Measurements from ENCODE around the gene IMPA2.
A peak's percentile ranks its signal among the peaks of the same experiment; 100 is the strongest.

Gene IMPA2

GRCh38 chr18:11990539-11990938 lies 9.2 kb downstream of the IMPA2 start:
- Histone ChIP-seq H2BK12ac (ENCODE audit: low read length) (no peak overlapping the region), H2AK5ac (ENCODE audit: low read depth, low read length) (no peak overlapping the region), H2BK120ac (ENCODE audit: low read depth, low read length) (no peak overlapping the region), H3K4me3 (ENCODE audit: low read length in 2 of 2) (no peak overlapping the region), H3K9ac (ENCODE audit: low read depth, low read length, poor library complexity) (no peak overlapping the region), H3K27me3 (ENCODE audit: control insufficient read depth in 3 of 3, insufficient read depth in 3 of 3, low read depth in 1 of 3, low read length in 3 of 3) (no peaks in the 10 kb centered on the region), H3K23ac (ENCODE audit: low read depth, low read length, poor library complexity) (no peak overlapping the region), H3K9me3 (replicated peaks in 1 of 2; ENCODE audit: control insufficient read depth in 2 of 2, insufficient read depth in 1 of 2, low read depth in 1 of 2, low read length in 2 of 2) (peaks cover 0 to 2% of the 10 kb centered on the region in 2 donors), H4K8ac (ENCODE audit: low read depth, low read length) (no peak overlapping the region), H4K91ac (ENCODE audit: low read depth, low read length, poor library complexity) (no peak overlapping the region), H3K14ac (ENCODE audit: low read length) (no peak overlapping the region), H2AFZ (ENCODE audit: low read length) (no peak overlapping the region), H3K4me2 (ENCODE audit: insufficient read depth, low read length, poor library complexity, severe bottlenecking) (no peak overlapping the region), H3K79me1 (ENCODE audit: low read depth, low read length) (peaks cover 21% of the 10 kb centered on the region), H3K18ac (ENCODE audit: low read length) (no peak overlapping the region), H2BK15ac (ENCODE audit: low read length) (no peak overlapping the region), H2BK5ac (ENCODE audit: low read length) (no peak overlapping the region), H3K36me3 (replicated peaks in 1 of 2; ENCODE audit: control insufficient read depth in 2 of 2, insufficient read depth in 2 of 2, low read length in 2 of 2) (peaks cover 0 to 19% of the 10 kb centered on the region in 2 donors), H3K4ac (ENCODE audit: low read length) (no peak overlapping the region), H3K27ac (replicated peaks; ENCODE audit: low read length) (no peak overlapping the region), H3K4me1 (ENCODE audit: control insufficient read depth in 2 of 2, insufficient read depth in 1 of 2, low read depth in 1 of 2, low read length in 2 of 2) (peaks cover 10 to 22% of the 10 kb centered on the region in 2 donors)
- WGBS, 2 donors (ENCODE audit: extremely low coverage in 2 of 2, insufficient read length in 2 of 2, insufficient replicate concordance in 1 of 2) = no CpG with 5 or more reads among the region's 9 CpGs
- no peak for DNase-seq (ENCODE audit: low spot score)

- Histone ChIP-seq H2BK15ac (ENCODE audit: low read length) (no peak overlapping the region), H3K4ac (ENCODE audit: low read length) (no peak overlapping the region), H3K27ac (replicated peaks; ENCODE audit: low read length) (no peak overlapping the region), H3K27me3 (ENCODE audit: control insufficient read depth in 3 of 3, insufficient read depth in 3 of 3, low read depth in 1 of 3, low read length in 3 of 3) (no peaks in the 10 kb centered on the region), H3K4me3 (ENCODE audit: low read length in 2 of 2) (no peak overlapping the region), H3K9ac (ENCODE audit: low read depth, low read length, poor library complexity) (peak overlapping the region; percentile 24), H3K18ac (ENCODE audit: low read length) (peak overlapping the region; percentile 62), H2BK12ac (ENCODE audit: low read length) (no peak overlapping the region), H2AK5ac (ENCODE audit: low read depth, low read length) (no peak overlapping the region), H3K9me3 (replicated peaks in 1 of 2; ENCODE audit: control insufficient read depth in 2 of 2, insufficient read depth in 1 of 2, low read depth in 1 of 2, low read length in 2 of 2) (peaks cover 0 to 2% of the 10 kb centered on the region in 2 donors), H4K8ac (ENCODE audit: low read depth, low read length) (no peak overlapping the region), H2AFZ (ENCODE audit: low read length) (no peak overlapping the region), H3K23ac (ENCODE audit: low read depth, low read length, poor library complexity) (peak overlapping the region; percentile 86), H4K91ac (ENCODE audit: low read depth, low read length, poor library complexity) (no peak overlapping the region), H3K14ac (ENCODE audit: low read length) (no peak overlapping the region), H2BK5ac (ENCODE audit: low read length) (no peak overlapping the region), H3K79me1 (ENCODE audit: low read depth, low read length) (peaks cover 21% of the 10 kb centered on the region), H2BK120ac (ENCODE audit: low read depth, low read length) (no peak overlapping the region), H3K4me1 (ENCODE audit: control insufficient read depth in 2 of 2, insufficient read depth in 1 of 2, low read depth in 1 of 2, low read length in 2 of 2) (peaks cover 12 to 22% of the 10 kb centered on the region in 2 donors), H3K36me3 (replicated peaks in 1 of 2; ENCODE audit: control insufficient read depth in 2 of 2, insufficient read depth in 2 of 2, low read length in 2 of 2) (peaks cover 0 to 15% of the 10 kb centered on the region in 2 donors), H3K4me2 (ENCODE audit: insufficient read depth, low read length, poor library complexity, severe bottlenecking) (no peak overlapping the region)
- WGBS, 2 donors (ENCODE audit: extremely low coverage in 2 of 2, insufficient read length in 2 of 2, insufficient replicate concordance in 1 of 2) = no CpG with 5 or more reads among the region's 19 CpGs
- DNase-seq (ENCODE audit: low spot score) = no peak
Measured at GRCh38 chr18:11991021-11991795, 9.9 kb downstream of the IMPA2 start.

GRCh38 chr18:11992096-11992790 lies 10.9 kb downstream of the IMPA2 start:
- Histone ChIP-seq H3K27me3 (ENCODE audit: control insufficient read depth in 3 of 3, insufficient read depth in 3 of 3, low read depth in 1 of 3, low read length in 3 of 3) (no peaks in the 10 kb centered on the region), H3K79me1 (ENCODE audit: low read depth, low read length) (peaks cover 26% of the 10 kb centered on the region), H3K4ac (ENCODE audit: low read length) (no peak overlapping the region), H3K4me1 (ENCODE audit: control insufficient read depth in 2 of 2, insufficient read depth in 1 of 2, low read depth in 1 of 2, low read length in 2 of 2) (peaks cover 12 to 22% of the 10 kb centered on the region in 2 donors), H3K14ac (ENCODE audit: low read length) (no peak overlapping the region), H2BK12ac (ENCODE audit: low read length) (no peak overlapping the region), H3K4me3 (ENCODE audit: low read length in 2 of 2) (no peak overlapping the region), H3K9ac (ENCODE audit: low read depth, low read length, poor library complexity) (no peak overlapping the region), H2BK120ac (ENCODE audit: low read depth, low read length) (no peak overlapping the region), H3K23ac (ENCODE audit: low read depth, low read length, poor library complexity) (no peak overlapping the region), H2AFZ (ENCODE audit: low read length) (no peak overlapping the region), H3K4me2 (ENCODE audit: insufficient read depth, low read length, poor library complexity, severe bottlenecking) (no peak overlapping the region), H3K36me3 (replicated peaks in 1 of 2; ENCODE audit: control insufficient read depth in 2 of 2, insufficient read depth in 2 of 2, low read length in 2 of 2) (peaks cover 0 to 7% of the 10 kb centered on the region in 2 donors), H3K27ac (replicated peaks; ENCODE audit: low read length) (no peak overlapping the region), H3K18ac (ENCODE audit: low read length) (no peak overlapping the region), H2BK5ac (ENCODE audit: low read length) (no peak overlapping the region), H2BK15ac (ENCODE audit: low read length) (no peak overlapping the region), H3K9me3 (replicated peaks in 1 of 2; ENCODE audit: control insufficient read depth in 2 of 2, insufficient read depth in 1 of 2, low read depth in 1 of 2, low read length in 2 of 2) (peaks cover 0 to 2% of the 10 kb centered on the region in 2 donors), H4K91ac (ENCODE audit: low read depth, low read length, poor library complexity) (no peak overlapping the region), H4K8ac (ENCODE audit: low read depth, low read length) (no peak overlapping the region), H2AK5ac (ENCODE audit: low read depth, low read length) (no peak overlapping the region)
- DNase-seq (ENCODE audit: low spot score) = no peak
- no CpG with 5 or more reads among the region's 12 CpGs for WGBS, 2 donors (ENCODE audit: extremely low coverage in 2 of 2, insufficient read length in 2 of 2, insufficient replicate concordance in 1 of 2)

GRCh38 chr18:11993264-11993916 lies 12.1 kb downstream of the IMPA2 start:
- H2AFZ ChIP-seq (ENCODE audit: low read length) = no peak overlapping the region
- H4K91ac ChIP-seq (ENCODE audit: low read depth, low read length, poor library complexity) = no peak overlapping the region
- peaks cover 0 to 7% of the 10 kb centered on the region in 2 donors for H3K36me3 ChIP-seq (replicated peaks in 1 of 2; ENCODE audit: control insufficient read depth in 2 of 2, insufficient read depth in 2 of 2, low read length in 2 of 2)
- DNase-seq (ENCODE audit: low spot score) = no peak
- H3K9me3 ChIP-seq (replicated peaks in 1 of 2; ENCODE audit: control insufficient read depth in 2 of 2, insufficient read depth in 1 of 2, low read depth in 1 of 2, low read length in 2 of 2) = peaks cover 0 to 2% of the 10 kb centered on the region in 2 donors
- no peak overlapping the region for H3K4ac ChIP-seq (ENCODE audit: low read length)
- peaks cover 12 to 24% of the 10 kb centered on the region in 2 donors for H3K4me1 ChIP-seq (ENCODE audit: control insufficient read depth in 2 of 2, insufficient read depth in 1 of 2, low read depth in 1 of 2, low read length in 2 of 2)
- no peak overlapping the region for H2BK120ac ChIP-seq (ENCODE audit: low read depth, low read length)
- H3K4me3 ChIP-seq (ENCODE audit: low read length in 2 of 2) = no peak overlapping the region
- no peak overlapping the region for H4K8ac ChIP-seq (ENCODE audit: low read depth, low read length)
- no peaks in the 10 kb centered on the region for H3K27me3 ChIP-seq (ENCODE audit: control insufficient read depth in 3 of 3, insufficient read depth in 3 of 3, low read depth in 1 of 3, low read length in 3 of 3)
- WGBS, 2 donors (ENCODE audit: extremely low coverage in 2 of 2, insufficient read length in 2 of 2, insufficient replicate concordance in 1 of 2) = no CpG with 5 or more reads among the region's 11 CpGs
- H3K14ac ChIP-seq (ENCODE audit: low read length) = no peak overlapping the region
- H3K79me1 ChIP-seq (ENCODE audit: low read depth, low read length) = peaks cover 26% of the 10 kb centered on the region
- no peak overlapping the region for H3K4me2 ChIP-seq (ENCODE audit: insufficient read depth, low read length, poor library complexity, severe bottlenecking)
- H3K23ac ChIP-seq (ENCODE audit: low read depth, low read length, poor library complexity) = no peak overlapping the region
- no peak overlapping the region for H2BK5ac ChIP-seq (ENCODE audit: low read length)
- no peak overlapping the region for H2BK12ac ChIP-seq (ENCODE audit: low read length)
- no peak overlapping the region for H3K27ac ChIP-seq (replicated peaks; ENCODE audit: low read length)
- no peak overlapping the region for H2AK5ac ChIP-seq (ENCODE audit: low read depth, low read length)
- H2BK15ac ChIP-seq (ENCODE audit: low read length) = no peak overlapping the region
- peak overlapping the region; percentile 56 for H3K9ac ChIP-seq (ENCODE audit: low read depth, low read length, poor library complexity)
- peak overlapping the region; percentile 61 for H3K18ac ChIP-seq (ENCODE audit: low read length)
